ENCODE results near the gene SPRR2D.
"Not testable (repeated sequence)": the region's sequence is repeated elsewhere in the genome, so short reads cannot be mapped to it uniquely, and the experiment has no call there.

Gene SPRR2D

GRCh38 chr1:153040950-153041631 is at the start of gene SPRR2D:
Gene SPRR2D (minus strand): TSS chr1:153041120. CDS start chr1:153040346, 774 bp downstream.
- DNase-seq = no peak

GRCh38 chr1:153087652-153088051 is 46.7 kb upstream of the SPRR2D start:
- DNase-seq = no peak

- no peak for DNase-seq
These were observed 40.8 kb upstream of the SPRR2D start for GRCh38 chr1:153081736-153082135.

DNA sequence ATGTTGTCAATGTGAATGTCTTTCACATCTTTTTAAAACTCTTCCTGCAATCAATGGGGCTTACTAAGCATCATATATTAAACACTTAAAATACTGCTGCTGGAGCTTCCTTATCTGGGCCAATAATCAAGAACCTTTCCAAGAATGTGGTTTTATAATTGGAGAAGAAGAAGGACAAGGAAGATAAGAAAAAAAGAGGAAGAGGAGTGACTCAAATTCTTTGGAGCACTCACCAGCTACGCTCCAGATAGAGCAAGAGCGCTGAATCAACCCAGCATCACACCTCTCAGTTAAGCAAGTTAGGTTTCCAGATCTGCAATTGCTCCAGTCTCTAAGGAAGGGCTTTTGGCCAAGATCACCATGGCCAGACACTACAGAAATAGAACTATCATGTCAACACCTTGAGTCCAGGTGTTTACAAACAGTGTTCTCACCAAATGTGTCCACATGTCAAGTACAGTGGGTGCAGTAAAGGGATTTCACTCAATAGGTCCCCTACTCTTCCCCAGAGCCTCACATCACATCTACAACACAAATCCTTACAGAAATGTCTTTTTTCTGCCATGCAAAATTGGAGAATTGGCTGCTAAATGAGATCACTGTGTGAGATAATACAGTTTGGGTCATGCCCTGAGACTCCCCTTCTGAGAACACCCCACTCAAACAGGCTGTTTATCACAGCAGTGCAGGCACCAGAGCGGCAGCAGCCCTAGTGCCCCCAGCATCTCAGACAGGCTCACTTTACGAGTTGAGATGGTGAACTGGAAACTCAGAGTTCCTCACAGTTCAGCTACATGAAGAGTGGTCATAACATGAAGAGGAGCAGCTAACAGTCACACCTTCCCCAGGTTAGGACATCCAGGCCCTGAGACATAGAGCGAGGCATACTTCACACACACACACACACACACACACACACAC is 32.1 kb upstream of the SPRR2D start:
- DNase-seq = no peak

- no peak for DNase-seq
These were observed 30.6 kb upstream of the SPRR2D start, which contains the start of gene SPRR2B for GRCh38 chr1:153071511-153071910. Gene SPRR2B (minus strand): TSS chr1:153071611. CDS start chr1:153070839, 772 bp downstream.

GRCh38 chr1:153070243-153070642 is 29.3 kb upstream of the SPRR2D start:
- DNase-seq = no peak

GRCh38 chr1:153058826-153059784 is 18.2 kb upstream of the SPRR2D start:
- DNase-seq = no peak

GRCh38 chr1:153058154-153058553 is 17.2 kb upstream of the SPRR2D start:
- no peak for DNase-seq

DNA sequence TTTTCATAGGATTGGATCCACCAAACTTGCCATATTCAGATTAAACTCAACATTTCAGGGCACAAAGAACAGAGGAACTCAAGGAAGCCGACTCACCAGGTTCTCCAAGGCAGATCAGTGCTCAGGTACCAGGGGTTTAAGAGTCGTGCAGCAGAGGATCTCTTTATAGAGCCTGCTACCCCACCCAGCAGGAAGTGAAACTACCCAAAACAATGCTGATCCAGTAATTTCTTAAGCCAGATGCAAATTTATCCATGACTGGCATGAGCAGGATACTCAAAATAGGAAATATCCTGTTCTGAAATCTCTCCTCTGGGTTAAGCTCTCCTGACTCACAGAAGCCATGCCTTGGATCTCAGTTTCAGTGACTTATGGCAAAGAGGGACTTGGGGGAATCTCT is 16.5 kb upstream of the SPRR2D start, which contains the start of gene SPRR2A:
TSS of gene SPRR2A (minus strand) at position 138 of the 400 bp plus-strand sequence. CDS start 777 bp downstream, outside the sequence.
- peak; percentile 23 for DNase-seq

DNA sequence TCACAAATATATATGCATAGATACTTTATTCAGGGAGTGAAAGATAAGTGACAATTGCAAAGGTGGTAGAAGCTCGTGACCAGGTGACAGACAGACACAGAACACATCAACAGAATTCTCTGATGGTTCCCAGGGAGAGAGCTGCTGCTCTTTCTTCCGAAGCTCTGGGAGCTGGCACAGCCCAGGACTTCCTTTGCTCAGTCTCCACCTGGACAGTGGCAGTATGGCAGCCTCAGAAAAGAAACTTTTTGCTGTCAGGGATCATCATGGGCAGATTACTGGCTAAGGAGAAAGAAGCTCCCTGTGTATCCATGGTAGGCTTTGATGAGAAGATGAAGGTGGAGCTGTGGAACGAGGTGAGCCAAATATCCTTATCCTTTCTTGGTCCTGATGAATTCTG is 15.2 kb upstream of the SPRR2D start:
- not testable (repeated sequence) for DNase-seq

GRCh38 chr1:153049211-153049610 is 8.3 kb upstream of the SPRR2D start:
- no peak for DNase-seq

GRCh38 chr1:153035211-153035610 is 5.7 kb downstream of the SPRR2D start:
- no peak for DNase-seq

DNA sequence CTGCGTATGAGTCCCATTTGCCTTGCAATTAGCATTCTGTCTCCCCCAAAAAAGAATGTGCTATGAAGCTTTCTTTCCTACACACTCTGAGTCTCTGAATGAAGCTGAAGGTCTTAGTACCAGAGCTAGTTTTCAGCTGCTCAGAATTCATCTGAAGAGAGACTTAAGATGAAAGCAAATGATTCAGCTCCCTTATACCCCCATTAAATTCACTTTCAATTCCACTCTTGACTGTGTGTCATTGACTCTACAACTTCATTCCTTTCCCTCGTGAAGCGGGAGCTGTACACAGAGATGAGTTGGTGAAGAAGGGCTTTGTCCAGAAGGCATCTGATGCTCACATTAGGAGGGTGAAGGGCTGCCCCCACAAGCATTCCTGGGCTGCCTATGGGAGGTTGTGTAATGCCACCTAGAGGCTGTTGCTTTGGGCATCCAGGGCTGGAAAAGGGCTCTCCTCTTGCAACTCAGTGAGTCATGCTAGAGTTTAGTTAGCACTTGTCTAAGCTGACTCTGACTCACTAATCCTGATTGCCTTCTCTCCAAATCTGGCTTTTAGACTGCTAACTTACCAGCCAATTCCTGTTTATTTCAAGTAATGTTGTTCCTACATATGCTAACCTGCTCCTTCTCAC is 8.1 kb downstream of the SPRR2D start:
- peak; percentile 65 for DNase-seq

- DNase-seq = peak; percentile 58
These were observed 8.8 kb downstream of the SPRR2D start for GRCh38 chr1:153032073-153032472.

DNA sequence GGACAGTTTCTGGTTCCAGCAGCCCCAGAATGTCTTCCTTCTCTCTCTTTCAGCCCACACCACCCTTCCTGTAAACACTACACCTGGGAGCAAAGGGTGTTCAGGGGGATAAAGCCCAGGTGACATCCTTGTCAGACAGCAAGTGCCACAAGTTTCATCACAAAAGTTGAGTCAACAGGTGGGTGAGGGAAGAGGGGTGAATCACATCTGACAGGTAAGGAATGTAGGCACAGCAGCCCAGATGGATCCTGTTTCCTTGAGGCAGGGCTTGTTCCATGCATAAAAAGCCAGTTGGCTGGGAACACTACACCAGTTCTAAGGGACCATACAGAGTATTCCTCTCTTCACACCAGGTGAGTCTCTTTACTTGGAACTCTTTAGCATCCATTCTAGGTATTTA is 10.0 kb downstream of the SPRR2D start, which contains the start of gene SPRR1B:
TSS of gene SPRR1B (plus strand) at position 309 of the 400 bp plus-strand sequence. CDS start 1,143 bp downstream, outside the sequence.
- DNase-seq = no peak

DNA sequence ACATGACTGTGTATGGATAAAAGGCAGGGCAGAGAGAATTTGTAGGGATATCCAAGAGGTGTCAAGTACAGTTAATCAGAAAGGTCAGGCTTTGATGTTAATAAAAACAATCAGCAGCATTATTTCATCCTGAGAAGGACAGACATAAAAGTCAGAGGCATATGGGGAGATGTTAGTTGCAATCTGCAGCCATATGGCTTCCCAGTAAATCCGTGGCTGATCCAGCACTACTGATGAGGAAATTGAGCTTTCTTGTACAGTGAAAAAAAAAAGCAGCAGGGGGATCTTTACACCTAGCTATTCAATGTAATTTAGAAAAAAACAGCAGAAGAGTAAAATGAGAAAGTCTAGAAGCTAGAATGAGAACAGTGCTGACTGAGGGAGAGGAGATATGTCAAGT is 12.2 kb downstream of the SPRR2D start:
- DNase-seq = no peak

DNA sequence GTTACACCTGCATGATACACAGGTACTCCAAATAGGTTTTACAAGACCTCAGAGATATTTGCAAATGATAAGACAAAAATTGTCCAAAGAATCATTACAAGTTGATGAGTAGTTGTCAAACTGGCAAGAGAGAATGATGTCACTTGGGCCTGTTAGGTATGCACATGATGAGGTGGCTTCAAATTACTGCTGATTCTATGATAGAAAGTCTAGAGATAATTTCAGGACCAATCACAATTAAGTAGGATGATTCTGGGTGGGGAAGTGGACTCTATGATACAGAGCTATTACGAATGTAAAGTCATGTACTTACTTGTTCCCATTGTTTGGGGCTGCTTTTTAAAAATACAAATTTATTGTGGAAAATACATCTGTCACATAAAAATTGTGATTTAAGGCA is 15.1 kb downstream of the SPRR2D start:
- no peak for DNase-seq

GRCh38 chr1:153024413-153024812 is 16.5 kb downstream of the SPRR2D start:
- no peak for DNase-seq

- DNase-seq = no peak
These were observed 17.8 kb downstream of the SPRR2D start for GRCh38 chr1:153023109-153023508.

DNA sequence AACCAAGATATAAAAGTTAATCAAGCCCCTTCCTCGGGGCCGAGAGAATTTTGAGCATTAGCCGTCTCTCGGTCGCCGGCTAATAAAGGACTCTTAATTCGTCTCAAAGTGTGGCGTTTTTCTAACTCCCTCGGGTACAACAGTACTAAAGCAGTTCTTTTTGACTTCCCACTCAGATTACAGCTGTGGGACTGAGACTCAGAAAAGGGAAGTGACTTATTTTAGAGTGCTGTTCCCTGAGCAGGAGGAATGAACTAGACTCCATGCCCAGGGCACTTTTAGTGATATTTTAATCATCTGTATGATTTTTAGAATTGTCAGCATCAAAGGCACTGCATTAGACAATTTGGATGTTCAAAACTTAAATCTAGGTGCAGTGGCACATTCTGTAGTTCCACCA is 18.6 kb downstream of the SPRR2D start:
- DNase-seq = peak; percentile 73

GRCh38 chr1:153021829-153022228 is 19.1 kb downstream of the SPRR2D start:
- DNase-seq = not testable (repeated sequence)

- not testable (repeated sequence) for DNase-seq
These were observed 29.6 kb downstream of the SPRR2D start for GRCh38 chr1:153011235-153011758.

Data from MV-4-11 (cell line).